WTC11 (cell line): ENCODE results near the gene STK24. TPM values are rescaled to one million over a fixed set of nuclear protein-coding genes. Genes with fewer than 3 reads are reported as not detected.

ENCODE experiments used
- ATAC-seq: fragments of 200-7000 bp; cut with Tn5 transposase; 2 replicates; pipeline ENCODE4 v1.10.0; 2021; ENCODE audit warnings: mild to moderate bottlenecking, moderate library complexity
- CTCF ChIA-PET: fragments of 300-600 bp; sonication (Branson Sonifier 250); formaldehyde crosslinking; loops from one replicate; lab custom pipeline; 2021; ENCODE audit warnings: antibody characterized with exemption; lab: Charles Lee
- POLR2A ChIA-PET: fragments of 350-600 bp; sonication (Branson Sonifier 250); formaldehyde crosslinking; loops from one replicate; lab custom pipeline; 2021; ENCODE audit warnings: antibody characterized with exemption; lab: Charles Lee
- DNase-seq: peaks from one replicate; pipeline ENCODE4 v3.0.0; 2021; ENCODE audit warnings: low spot score
- H3K27ac Mint-ChIP-seq: 2 replicates; pipeline ENCODE4 v1.8.0; 2021; ENCODE audit warnings: mixed read lengths
- H3K27me3 Mint-ChIP-seq: 2 replicates; pipeline ENCODE4 v1.8.0; 2021; ENCODE audit warnings: low read depth, mild to moderate bottlenecking, moderate library complexity, mixed read lengths
- H3K36me3 Mint-ChIP-seq: 2 replicates; pipeline ENCODE4 v1.8.0; 2021; ENCODE audit warnings: mixed read lengths
- H3K4me1 Mint-ChIP-seq: 2 replicates; pipeline ENCODE4 v1.8.0; 2022; ENCODE audit warnings: mixed read lengths
- H3K4me3 Mint-ChIP-seq: 2 replicates; pipeline ENCODE4 v1.8.0; 2021; ENCODE audit warnings: mild to moderate bottlenecking, moderate library complexity, mixed read lengths
- H3K9me3 Mint-ChIP-seq: 2 replicates; pipeline ENCODE4 v1.8.0; 2021; ENCODE audit warnings: mixed read lengths
- ESRRA ChIP-seq: sonication (generic); formaldehyde crosslinking; IDR thresholded peaks from 2 replicates; pipeline ENCODE4 v1.8.1; 2022; ENCODE audit warnings: mild to moderate bottlenecking, missing genetic modification reagents, borderline replicate concordance
- ETV6 ChIP-seq: sonication (generic); formaldehyde crosslinking; IDR thresholded peaks from 2 replicates; pipeline ENCODE4 v1.8.1; 2022; ENCODE audit warnings: mild to moderate bottlenecking, missing genetic modification reagents
- GABPB1 ChIP-seq: sonication (generic); formaldehyde crosslinking; IDR thresholded peaks from 2 replicates; pipeline ENCODE4 v1.8.1; 2023; ENCODE audit warnings: mild to moderate bottlenecking, missing genetic modification reagents
- IRF2 ChIP-seq: sonication (generic); formaldehyde crosslinking; IDR thresholded peaks from 2 replicates; pipeline ENCODE4 v1.8.0; 2022; ENCODE audit warnings: low read depth, missing genetic modification reagents, borderline replicate concordance
- JAZF1 ChIP-seq: fragments of 250-450 bp; sonication (Bioruptor Pico); IDR thresholded peaks from 2 replicates; pipeline ENCODE4 v1.9.0; 2021; ENCODE audit warnings: moderate library complexity, mild to moderate bottlenecking, inconsistent platforms
- JUN ChIP-seq: sonication (generic); formaldehyde crosslinking; IDR thresholded peaks from 2 replicates; pipeline ENCODE4 v1.8.0; 2023; ENCODE audit warnings: mild to moderate bottlenecking, missing genetic modification reagents
- KAT7 ChIP-seq: sonication (generic); formaldehyde crosslinking; IDR thresholded peaks from 2 replicates; pipeline ENCODE4 v1.8.1; 2023; ENCODE audit warnings: missing genetic modification reagents, mild to moderate bottlenecking, borderline replicate concordance
- NFATC4 ChIP-seq: fragments of 250-450 bp; sonication (Bioruptor Pico); IDR thresholded peaks from 2 replicates; pipeline ENCODE4 v1.9.0; 2021; ENCODE audit warnings: mild to moderate bottlenecking
- RELA ChIP-seq: sonication (generic); formaldehyde crosslinking; IDR thresholded peaks from 2 replicates; pipeline ENCODE4 v1.8.1; 2022; ENCODE audit warnings: missing genetic modification reagents, mild to moderate bottlenecking, borderline replicate concordance
- SMAD3 ChIP-seq: sonication (generic); formaldehyde crosslinking; IDR thresholded peaks from 2 replicates; pipeline ENCODE4 v1.8.0; 2022; ENCODE audit warnings: missing genetic modification reagents, mild to moderate bottlenecking, borderline replicate concordance
- SMAD4 ChIP-seq: sonication (generic); formaldehyde crosslinking; IDR thresholded peaks from 2 replicates; pipeline ENCODE4 v1.8.0; 2022; ENCODE audit warnings: mild to moderate bottlenecking, missing genetic modification reagents
- SOX15 ChIP-seq: fragments of 250-450 bp; sonication (Bioruptor Pico); IDR thresholded peaks from 2 replicates; pipeline ENCODE4 v1.9.0; 2021; ENCODE audit warnings: mild to moderate bottlenecking
- TEAD4 ChIP-seq: sonication (generic); formaldehyde crosslinking; IDR thresholded peaks from 2 replicates; pipeline ENCODE4 v1.8.0; 2022; ENCODE audit warnings: mild to moderate bottlenecking, missing genetic modification reagents
- ZNF317 ChIP-seq: sonication (generic); formaldehyde crosslinking; IDR thresholded peaks from 2 replicates; pipeline ENCODE4 v1.8.1; 2023; ENCODE audit warnings: low read depth, mild to moderate bottlenecking, moderate library complexity, missing genetic modification reagents, borderline replicate concordance
- ZNF396 ChIP-seq: fragments of 250-450 bp; sonication (Bioruptor Pico); IDR thresholded peaks from 2 replicates; pipeline ENCODE4 v1.8.0; 2021; ENCODE audit warnings: mild to moderate bottlenecking, moderate library complexity, borderline replicate concordance
- ZNF423 ChIP-seq: fragments of 250-450 bp; sonication (Bioruptor Pico); IDR thresholded peaks from 2 replicates; pipeline ENCODE4 v2.1.2; 2022; ENCODE audit warnings: mild to moderate bottlenecking, moderate library complexity
- total RNA-seq: library from RNA; stranded (reverse); gene quantifications from 3 replicates; pipeline ENCODE4 v1.2.3, GENCODE V29; 2021
- TF ChIP-seq, protein P1 (sequence below): fragments of 250-450 bp; sonication (Bioruptor Pico); IDR thresholded peaks from 2 replicates; pipeline ENCODE4 v1.9.0; 2021; ENCODE audit warnings: mild to moderate bottlenecking
- TF ChIP-seq, protein P2 (sequence below): sonication (generic); formaldehyde crosslinking; IDR thresholded peaks from 2 replicates; pipeline ENCODE4 v1.8.0; 2022; ENCODE audit warnings: mild to moderate bottlenecking, missing genetic modification reagents
- TF ChIP-seq, protein P3 (sequence below): fragments of 250-450 bp; sonication (Bioruptor Pico); IDR thresholded peaks from 2 replicates; pipeline ENCODE4 v1.8.0; 2021; ENCODE audit warnings: mild to moderate bottlenecking
- TF ChIP-seq, protein P4 (sequence below): sonication (generic); formaldehyde crosslinking; IDR thresholded peaks from 2 replicates; pipeline ENCODE4 v1.8.1; 2022; ENCODE audit warnings: low read depth, mild to moderate bottlenecking, moderate library complexity, missing genetic modification reagents, borderline replicate concordance
- TF ChIP-seq, protein P5 (sequence below): sonication (generic); formaldehyde crosslinking; IDR thresholded peaks from 2 replicates; pipeline ENCODE4 v1.8.1; 2022; ENCODE audit warnings: mild to moderate bottlenecking, missing genetic modification reagents, moderate library complexity, borderline replicate concordance
- TF ChIP-seq, protein P6 (sequence below): sonication (generic); formaldehyde crosslinking; IDR thresholded peaks from 2 replicates; pipeline ENCODE4 v1.8.0; 2023; ENCODE audit warnings: missing genetic modification reagents
- TF ChIP-seq, protein P7 (sequence below): fragments of 250-450 bp; sonication (Bioruptor Pico); IDR thresholded peaks from 2 replicates; pipeline ENCODE4 v2.1.2; 2022; ENCODE audit warnings: mild to moderate bottlenecking, moderate library complexity

The STK24 gene
- total RNA-seq, 1 experiment from 2014 or later, result 138 TPM

DNA sequence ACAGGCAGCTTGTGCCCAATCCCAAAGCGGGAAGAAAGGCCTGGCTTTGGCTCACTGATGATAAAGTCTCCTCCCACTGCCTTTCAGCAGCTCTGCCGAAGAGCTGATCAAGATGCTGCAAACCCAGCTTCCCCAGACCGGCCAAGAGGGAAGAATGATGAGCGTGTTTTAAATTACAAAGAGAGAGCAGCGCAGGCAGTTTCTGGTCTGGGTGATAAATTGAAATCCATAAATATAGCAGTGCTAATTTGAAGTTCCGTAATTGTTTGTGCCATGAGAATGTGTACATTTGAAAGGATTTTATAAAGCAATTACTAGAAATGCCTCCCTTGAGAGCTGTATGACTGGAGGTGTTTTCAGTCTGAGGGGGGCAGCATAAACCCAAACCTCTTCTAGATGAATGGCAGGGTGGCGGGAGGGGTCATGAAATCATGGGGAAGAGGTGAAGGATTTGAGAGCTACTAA is 171.8 kb downstream of the STK24 start:
- H3K27ac Mint-ChIP-seq, result peak overlapping the region; percentile 38
- CTCF ChIA-PET, result interaction anchor here (0.8 to 4.5 kb wide), 13 partner anchors 9 to 549 kb away, joined by 3 to 26 read pairs (median 5); no protein-coding TSS in a partner anchor
- no peak overlapping the region for H3K4me3 Mint-ChIP-seq
- H3K9me3 Mint-ChIP-seq, result no peaks in the 10 kb centered on the region
- TF ChIP-seq RELA, result no peak
- DNase-seq (peak; percentile 42), ATAC-seq (peak; percentile 93)
- POLR2A ChIA-PET, result no interaction called here
- no peaks in the 10 kb centered on the region for H3K27me3 Mint-ChIP-seq
- H3K36me3 Mint-ChIP-seq, result peaks cover 10% of the 10 kb centered on the region
- peaks cover 13% of the 10 kb centered on the region for H3K4me1 Mint-ChIP-seq

DNA sequence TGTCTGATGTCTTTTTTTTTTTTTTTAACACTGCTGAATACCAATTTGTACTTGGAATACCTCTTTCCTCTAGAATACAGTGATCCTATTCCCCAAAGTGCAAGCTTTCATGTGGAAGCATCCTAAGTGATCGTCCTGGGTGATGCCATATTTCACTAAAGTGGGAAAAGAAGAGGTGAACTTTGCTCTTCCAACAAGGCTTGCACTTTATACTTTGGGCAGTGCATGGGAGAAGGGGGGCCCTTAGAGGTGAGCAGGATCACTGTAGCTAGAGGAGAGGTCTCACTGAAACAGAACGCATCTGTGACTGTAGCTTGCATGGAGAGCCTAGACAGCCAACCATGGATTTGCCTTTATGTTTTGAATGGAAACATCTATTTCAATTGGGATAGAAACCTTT is 173.8 kb downstream of the STK24 start:
- TF ChIP-seq IRF2, result no peak
- TF ChIP-seq, protein P1, sequence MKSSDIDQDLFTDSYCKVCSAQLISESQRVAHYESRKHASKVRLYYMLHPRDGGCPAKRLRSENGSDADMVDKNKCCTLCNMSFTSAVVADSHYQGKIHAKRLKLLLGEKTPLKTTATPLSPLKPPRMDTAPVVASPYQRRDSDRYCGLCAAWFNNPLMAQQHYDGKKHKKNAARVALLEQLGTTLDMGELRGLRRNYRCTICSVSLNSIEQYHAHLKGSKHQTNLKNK (CRISPR knock-in tag), result no peak
- TF ChIP-seq, protein P2, sequence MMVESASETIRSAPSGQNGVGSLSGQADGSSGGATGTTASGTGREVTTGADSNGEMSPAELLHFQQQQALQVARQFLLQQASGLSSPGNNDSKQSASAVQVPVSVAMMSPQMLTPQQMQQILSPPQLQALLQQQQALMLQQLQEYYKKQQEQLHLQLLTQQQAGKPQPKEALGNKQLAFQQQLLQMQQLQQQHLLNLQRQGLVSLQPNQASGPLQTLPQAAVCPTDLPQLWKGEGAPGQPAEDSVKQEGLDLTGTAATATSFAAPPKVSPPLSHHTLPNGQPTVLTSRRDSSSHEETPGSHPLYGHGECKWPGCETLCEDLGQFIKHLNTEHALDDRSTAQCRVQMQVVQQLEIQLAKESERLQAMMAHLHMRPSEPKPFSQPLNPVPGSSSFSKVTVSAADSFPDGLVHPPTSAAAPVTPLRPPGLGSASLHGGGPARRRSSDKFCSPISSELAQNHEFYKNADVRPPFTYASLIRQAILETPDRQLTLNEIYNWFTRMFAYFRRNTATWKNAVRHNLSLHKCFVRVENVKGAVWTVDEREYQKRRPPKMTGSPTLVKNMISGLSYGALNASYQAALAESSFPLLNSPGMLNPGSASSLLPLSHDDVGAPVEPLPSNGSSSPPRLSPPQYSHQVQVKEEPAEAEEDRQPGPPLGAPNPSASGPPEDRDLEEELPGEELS (CRISPR knock-in tag), result no peak
- TF ChIP-seq, protein P3, sequence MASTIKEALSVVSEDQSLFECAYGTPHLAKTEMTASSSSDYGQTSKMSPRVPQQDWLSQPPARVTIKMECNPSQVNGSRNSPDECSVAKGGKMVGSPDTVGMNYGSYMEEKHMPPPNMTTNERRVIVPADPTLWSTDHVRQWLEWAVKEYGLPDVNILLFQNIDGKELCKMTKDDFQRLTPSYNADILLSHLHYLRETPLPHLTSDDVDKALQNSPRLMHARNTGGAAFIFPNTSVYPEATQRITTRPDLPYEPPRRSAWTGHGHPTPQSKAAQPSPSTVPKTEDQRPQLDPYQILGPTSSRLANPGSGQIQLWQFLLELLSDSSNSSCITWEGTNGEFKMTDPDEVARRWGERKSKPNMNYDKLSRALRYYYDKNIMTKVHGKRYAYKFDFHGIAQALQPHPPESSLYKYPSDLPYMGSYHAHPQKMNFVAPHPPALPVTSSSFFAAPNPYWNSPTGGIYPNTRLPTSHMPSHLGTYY (CRISPR knock-in tag), result no peak
- no peak for TF ChIP-seq NFATC4 (CRISPR knock-in tag)
- no peak for TF ChIP-seq ZNF317
- TF ChIP-seq SOX15 (CRISPR knock-in tag), result no peak
- no peak for TF ChIP-seq ETV6 (CRISPR knock-in tag)
- TF ChIP-seq SMAD3, result no peak
- TF ChIP-seq SMAD4, result no peak
- TF ChIP-seq GABPB1 (CRISPR knock-in tag), result no peak
- Mint-ChIP-seq H3K27ac (no peak overlapping the region), H3K9me3 (no peaks in the 10 kb centered on the region), H3K27me3 (no peaks in the 10 kb centered on the region), H3K4me3 (no peak overlapping the region), H3K4me1 (peaks cover 21% of the 10 kb centered on the region), H3K36me3 (peaks cover 4% of the 10 kb centered on the region; the same call in 1 of the 2 replicates)
- ChIA-PET CTCF (interaction anchor here (4.5 kb wide), 1 partner anchor 369 kb away, joined by 26 read pairs; no protein-coding TSS in a partner anchor), POLR2A (interaction anchor here (0.6 kb wide), 2 partner anchors 65 to 81 kb away, joined by 3 to 7 read pairs; no protein-coding TSS in a partner anchor)
- no peak for DNase-seq
- no peak for ATAC-seq

DNA sequence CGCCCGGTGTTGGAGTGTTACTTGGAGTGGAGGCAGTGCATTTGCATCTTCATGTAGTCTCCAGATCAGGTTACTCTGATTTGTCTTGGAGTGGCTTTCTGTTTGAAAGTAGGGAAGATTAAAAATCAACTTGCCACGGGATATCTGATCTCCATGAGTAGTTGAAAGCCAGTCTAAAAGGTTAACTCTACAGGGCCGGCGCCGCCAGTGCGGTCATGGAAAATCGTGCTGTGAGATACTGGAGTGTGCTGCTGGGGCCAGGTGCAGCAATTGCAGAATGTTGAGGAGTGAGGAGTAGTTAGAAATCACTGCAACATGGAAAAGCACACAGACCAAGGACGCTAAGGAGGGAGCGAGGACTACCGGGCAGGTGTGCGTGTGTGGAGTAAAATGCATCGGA is 175.0 kb downstream of the STK24 start:
- H3K36me3 Mint-ChIP-seq, result peaks cover 4% of the 10 kb centered on the region; the same call in 1 of the 2 replicates
- no peak for DNase-seq
- ChIA-PET POLR2A (no interaction called here), CTCF (no interaction called here)
- ATAC-seq, result no peak
- H3K27me3 Mint-ChIP-seq, result no peaks in the 10 kb centered on the region
- peak overlapping the region; percentile 39; the same call in 1 of the 2 replicates for H3K27ac Mint-ChIP-seq
- H3K4me3 Mint-ChIP-seq, result no peak overlapping the region
- peaks cover 30% of the 10 kb centered on the region for H3K4me1 Mint-ChIP-seq
- H3K9me3 Mint-ChIP-seq, result no peaks in the 10 kb centered on the region
- TF ChIP-seq, protein P4, sequence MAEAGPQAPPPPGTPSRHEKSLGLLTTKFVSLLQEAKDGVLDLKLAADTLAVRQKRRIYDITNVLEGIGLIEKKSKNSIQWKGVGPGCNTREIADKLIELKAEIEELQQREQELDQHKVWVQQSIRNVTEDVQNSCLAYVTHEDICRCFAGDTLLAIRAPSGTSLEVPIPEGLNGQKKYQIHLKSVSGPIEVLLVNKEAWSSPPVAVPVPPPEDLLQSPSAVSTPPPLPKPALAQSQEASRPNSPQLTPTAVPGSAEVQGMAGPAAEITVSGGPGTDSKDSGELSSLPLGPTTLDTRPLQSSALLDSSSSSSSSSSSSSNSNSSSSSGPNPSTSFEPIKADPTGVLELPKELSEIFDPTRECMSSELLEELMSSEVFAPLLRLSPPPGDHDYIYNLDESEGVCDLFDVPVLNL (CRISPR knock-in tag), result no peak
- TF ChIP-seq ZNF396 (CRISPR knock-in tag) (no peak), KAT7 (no peak), SMAD4 (no peak), TEAD4 (CRISPR knock-in tag) (no peak), ESRRA (CRISPR knock-in tag) (no peak), ZNF423 (CRISPR knock-in tag) (no peak), ZNF317 (no peak), JAZF1 (CRISPR knock-in tag) (no peak), JUN (CRISPR knock-in tag) (no peak)
- TF ChIP-seq, protein P5, sequence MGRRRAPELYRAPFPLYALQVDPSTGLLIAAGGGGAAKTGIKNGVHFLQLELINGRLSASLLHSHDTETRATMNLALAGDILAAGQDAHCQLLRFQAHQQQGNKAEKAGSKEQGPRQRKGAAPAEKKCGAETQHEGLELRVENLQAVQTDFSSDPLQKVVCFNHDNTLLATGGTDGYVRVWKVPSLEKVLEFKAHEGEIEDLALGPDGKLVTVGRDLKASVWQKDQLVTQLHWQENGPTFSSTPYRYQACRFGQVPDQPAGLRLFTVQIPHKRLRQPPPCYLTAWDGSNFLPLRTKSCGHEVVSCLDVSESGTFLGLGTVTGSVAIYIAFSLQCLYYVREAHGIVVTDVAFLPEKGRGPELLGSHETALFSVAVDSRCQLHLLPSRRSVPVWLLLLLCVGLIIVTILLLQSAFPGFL, result no peak
- TF ChIP-seq, protein P6, sequence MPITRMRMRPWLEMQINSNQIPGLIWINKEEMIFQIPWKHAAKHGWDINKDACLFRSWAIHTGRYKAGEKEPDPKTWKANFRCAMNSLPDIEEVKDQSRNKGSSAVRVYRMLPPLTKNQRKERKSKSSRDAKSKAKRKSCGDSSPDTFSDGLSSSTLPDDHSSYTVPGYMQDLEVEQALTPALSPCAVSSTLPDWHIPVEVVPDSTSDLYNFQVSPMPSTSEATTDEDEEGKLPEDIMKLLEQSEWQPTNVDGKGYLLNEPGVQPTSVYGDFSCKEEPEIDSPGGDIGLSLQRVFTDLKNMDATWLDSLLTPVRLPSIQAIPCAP (CRISPR knock-in tag), result no peak
- TF ChIP-seq, protein P3 (CRISPR knock-in tag), result no peak
- TF ChIP-seq, protein P7, sequence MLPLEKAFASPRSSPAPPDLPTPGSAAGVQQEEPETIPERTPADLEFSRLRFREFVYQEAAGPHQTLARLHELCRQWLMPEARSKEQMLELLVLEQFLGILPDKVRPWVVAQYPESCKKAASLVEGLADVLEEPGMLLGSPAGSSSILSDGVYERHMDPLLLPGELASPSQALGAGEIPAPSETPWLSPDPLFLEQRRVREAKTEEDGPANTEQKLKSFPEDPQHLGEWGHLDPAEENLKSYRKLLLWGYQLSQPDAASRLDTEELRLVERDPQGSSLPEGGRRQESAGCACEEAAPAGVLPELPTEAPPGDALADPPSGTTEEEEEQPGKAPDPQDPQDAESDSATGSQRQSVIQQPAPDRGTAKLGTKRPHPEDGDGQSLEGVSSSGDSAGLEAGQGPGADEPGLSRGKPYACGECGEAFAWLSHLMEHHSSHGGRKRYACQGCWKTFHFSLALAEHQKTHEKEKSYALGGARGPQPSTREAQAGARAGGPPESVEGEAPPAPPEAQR (CRISPR knock-in tag), result no peak
